ENCODE data around the gene ECHS1.

- TF ChIP-seq EP300 (IDR thresholded peaks at IDR 0.05; ENCODE audit: borderline replicate concordance) (no peak), MAX (IDR thresholded peaks at IDR 0.05) (no peak), USF1 (IDR thresholded peaks at IDR 0.05) (no peak), EGR1 (IDR thresholded peaks at IDR 0.05) (no peak), RAD21 (IDR thresholded peaks at IDR 0.05; ENCODE audit: low read depth) (no peak), REST (IDR thresholded peaks at IDR 0.05; ENCODE audit: low read depth) (no peak), YY1 (IDR thresholded peaks at IDR 0.05; ENCODE audit: low read depth) (no peak), CREB1 (IDR thresholded peaks at IDR 0.05; ENCODE audit: low read depth) (no peak), TAF1 (IDR thresholded peaks at IDR 0.05; ENCODE audit: low read depth) (no peak), TCF12 (IDR thresholded peaks at IDR 0.05; ENCODE audit: low read depth) (no peak), FOXM1 (IDR thresholded peaks at IDR 0.05; ENCODE audit: borderline replicate concordance, low read depth) (no peak), ZBTB7A (IDR thresholded peaks at IDR 0.05; ENCODE audit: low read depth) (no peak), CEBPB (IDR thresholded peaks at IDR 0.05) (no peak), TEAD4 (IDR thresholded peaks at IDR 0.05) (no peak)
These were observed 42.6 kb upstream of the ECHS1 start for GRCh38 chr10:133415752-133416151.
